Left ventricle myocardium superior (tissue), 1 donor: ENCODE measurements around the gene LRRC1. TPM values are rescaled to one million over a fixed set of nuclear protein-coding genes. Genes with fewer than 3 reads are reported as not detected.

ENCODE experiments used
- ATAC-seq: fragments of 200-7000 bp; cut with Tn5 transposase; one replicate; pipeline ENCODE4 v1.9.1; 2020; ENCODE audit warnings: mild to moderate bottlenecking, moderate library complexity
- DNase-seq: peaks from one replicate; pipeline ENCODE4 v3.0.0-alpha.2; 2020
- intact Hi-C: fragments of 100-400 bp; cut with micrococcal nuclease; formaldehyde crosslinking; loops from one replicate; pipeline ENCODE4 v1.11.0; 2022
- total RNA-seq: library from RNA; stranded (reverse); fragmentation: NEBNext Ultra II Directional; extraction: Animal tissue kit (Norgen Biotek cat#: 25700); gene quantifications from one replicate; pipeline ENCODE4 v1.2.1, GENCODE V29; 2021
- donor health status: DM: no; HTN: yes; CAD: no; lungs with severe emphysema.

LRRC1 gene
- total RNA-seq, 1 donor from 2014 or later: 2.0 TPM

GRCh38 chr6:53809691-53810090 is 14.9 kb downstream of the LRRC1 start:
- ATAC-seq (no peak), DNase-seq (no peak)

GRCh38 chr6:53811082-53811481 is 16.3 kb downstream of the LRRC1 start:
- DNase-seq: peak; percentile 35
- peak; percentile 73 for ATAC-seq
- intact Hi-C loops: no loop called here

More at GRCh38 chr6:53809691-53810090, 14.9 kb downstream of the LRRC1 start:
- intact Hi-C loops: no loop called here

GRCh38 chr6:53811746-53812145 is 16.9 kb downstream of the LRRC1 start:
- ATAC-seq: no peak
- DNase-seq: no peak
- intact Hi-C loops: no loop called here

- ATAC-seq (no peak), DNase-seq (no peak)
- intact Hi-C loops: no loop called here
Measured at GRCh38 chr6:53813096-53813495, 18.3 kb downstream of the LRRC1 start.

- ATAC-seq (no peak), DNase-seq (no peak)
- intact Hi-C loops: no loop called here
Measured at GRCh38 chr6:53813801-53814200, 19.0 kb downstream of the LRRC1 start.

GRCh38 chr6:53814353-53814752 is 19.5 kb downstream of the LRRC1 start:
- DNase-seq (no peak), ATAC-seq (no peak)
- intact Hi-C loops: no loop called here

GRCh38 chr6:53815381-53816119 is 20.7 kb downstream of the LRRC1 start:
- intact Hi-C loops: no loop called here
- DNase-seq (no peak), ATAC-seq (no peak)

GRCh38 chr6:53818858-53819609 is 24.2 kb downstream of the LRRC1 start:
- DNase-seq: no peak
- intact Hi-C loops: no loop called here
- ATAC-seq: peak; percentile 57

- DNase-seq: no peak
- intact Hi-C loops: no loop called here
- peak; percentile 53 for ATAC-seq
Measured at GRCh38 chr6:53822401-53823125, 27.8 kb downstream of the LRRC1 start.

- no peak for ATAC-seq
- DNase-seq: no peak
- intact Hi-C loops: no loop called here
Measured at GRCh38 chr6:53824714-53825113, 29.9 kb downstream of the LRRC1 start.

GRCh38 chr6:53825532-53826321 is 30.9 kb downstream of the LRRC1 start:
- intact Hi-C loops: no loop called here
- ATAC-seq (no peak), DNase-seq (no peak)

GRCh38 chr6:53827531-53827930 is 32.7 kb downstream of the LRRC1 start:
- ATAC-seq (no peak), DNase-seq (no peak)
- intact Hi-C loops: no loop called here

GRCh38 chr6:53828215-53828614 is 33.4 kb downstream of the LRRC1 start:
- intact Hi-C loops: no loop called here
- ATAC-seq (peak; percentile 43), DNase-seq (no peak)

GRCh38 chr6:53828966-53829697 is 34.3 kb downstream of the LRRC1 start:
- ATAC-seq (no peak), DNase-seq (no peak)
- intact Hi-C loops: no loop called here

GRCh38 chr6:53829698-53830221 is 35.0 kb downstream of the LRRC1 start:
- intact Hi-C loops: no loop called here
- ATAC-seq: no peak
- DNase-seq: no peak

- intact Hi-C loops: no loop called here
- ATAC-seq: no peak
- DNase-seq: no peak
Measured at GRCh38 chr6:53830366-53830765, 35.6 kb downstream of the LRRC1 start.

- ATAC-seq (no peak), DNase-seq (no peak)
- intact Hi-C loops: no loop called here
Measured at GRCh38 chr6:53831081-53831869, 36.5 kb downstream of the LRRC1 start.
